GM19468 (cell line): ENCODE data around the gene SAC3D1.
A peak's percentile ranks its signal among the peaks of the same experiment; 100 is the strongest.

Source experiments
- ATAC-seq: cut with Tn5 transposase; IDR thresholded peaks from one replicate; pipeline ENCODE4 v1.9.1; 2021; ENCODE audit warnings: mild to moderate bottlenecking, moderate library complexity, moderate number of reproducible peaks; ENCODE audit not compliant: unreplicated experiment; ENCODE audit errors: extremely low read depth

SAC3D1 gene

GRCh38 chr11:65058419-65059054, 17.5 kb downstream of the SAC3D1 start, which contains the start of gene NAALADL1:
TSS of gene NAALADL1 (minus strand) at chr11:65058553. CDS start at chr11:65058521, 32 bp downstream.
- no peak for ATAC-seq

- ATAC-seq = no peak
These were observed 18.5 kb downstream of the SAC3D1 start for GRCh38 chr11:65059523-65059922.

- ATAC-seq = no peak
These were observed 19.2 kb downstream of the SAC3D1 start for GRCh38 chr11:65059959-65060824.

- no peak for ATAC-seq
These were observed 20.0 kb downstream of the SAC3D1 start for GRCh38 chr11:65060913-65061408.

GRCh38 chr11:65063532-65063931, 22.5 kb downstream of the SAC3D1 start:
- ATAC-seq = no peak

GRCh38 chr11:65064847-65065240, 23.8 kb downstream of the SAC3D1 start:
- ATAC-seq = no peak

- no peak for ATAC-seq
These were observed 24.8 kb downstream of the SAC3D1 start for GRCh38 chr11:65065851-65066250.

DNA sequence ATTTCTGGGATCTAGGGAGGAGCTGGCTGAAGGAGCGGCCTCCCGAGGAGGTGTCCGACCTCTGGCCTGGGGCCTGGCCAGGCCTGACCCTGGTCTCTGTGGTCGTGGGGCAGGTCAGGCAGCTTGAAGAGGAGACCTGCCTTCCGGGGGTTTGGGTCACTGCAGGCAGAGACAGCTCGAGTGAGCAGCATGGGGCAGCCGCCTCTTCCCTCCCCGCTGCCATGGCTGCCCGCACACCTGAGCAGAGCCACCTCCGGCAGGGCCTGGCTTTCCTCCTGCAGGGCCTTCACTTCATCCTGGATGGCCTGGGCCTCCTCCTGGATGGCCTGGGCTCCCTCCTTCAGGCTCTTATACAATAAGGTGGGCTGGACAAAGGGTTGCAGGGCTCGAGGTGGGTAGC, 25.3 kb downstream of the SAC3D1 start:
- ATAC-seq = no peak

- ATAC-seq = no peak
These were observed 25.8 kb downstream of the SAC3D1 start for GRCh38 chr11:65066805-65067291.

GRCh38 chr11:65067446-65067845, 26.4 kb downstream of the SAC3D1 start:
- ATAC-seq = no peak

DNA sequence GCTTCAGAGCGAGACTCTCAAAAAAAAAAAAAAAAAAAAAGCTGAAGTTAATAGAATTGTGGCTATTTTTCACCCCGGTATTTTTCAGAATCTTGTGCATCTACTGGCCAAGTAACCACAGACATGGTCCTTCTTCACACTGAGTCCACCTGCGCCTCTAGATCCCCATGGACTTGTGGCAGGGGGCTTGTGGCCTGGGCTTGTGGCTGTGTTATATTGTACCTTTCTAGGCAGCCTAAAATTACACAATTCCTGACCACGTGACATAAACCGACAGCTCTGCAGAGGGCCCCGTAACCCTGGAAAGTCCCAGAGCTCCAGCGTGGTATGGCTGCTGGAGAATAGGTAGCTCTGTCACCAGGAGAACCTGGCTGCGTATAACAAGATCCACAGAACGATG, 28.2 kb downstream of the SAC3D1 start:
- no peak for ATAC-seq

DNA sequence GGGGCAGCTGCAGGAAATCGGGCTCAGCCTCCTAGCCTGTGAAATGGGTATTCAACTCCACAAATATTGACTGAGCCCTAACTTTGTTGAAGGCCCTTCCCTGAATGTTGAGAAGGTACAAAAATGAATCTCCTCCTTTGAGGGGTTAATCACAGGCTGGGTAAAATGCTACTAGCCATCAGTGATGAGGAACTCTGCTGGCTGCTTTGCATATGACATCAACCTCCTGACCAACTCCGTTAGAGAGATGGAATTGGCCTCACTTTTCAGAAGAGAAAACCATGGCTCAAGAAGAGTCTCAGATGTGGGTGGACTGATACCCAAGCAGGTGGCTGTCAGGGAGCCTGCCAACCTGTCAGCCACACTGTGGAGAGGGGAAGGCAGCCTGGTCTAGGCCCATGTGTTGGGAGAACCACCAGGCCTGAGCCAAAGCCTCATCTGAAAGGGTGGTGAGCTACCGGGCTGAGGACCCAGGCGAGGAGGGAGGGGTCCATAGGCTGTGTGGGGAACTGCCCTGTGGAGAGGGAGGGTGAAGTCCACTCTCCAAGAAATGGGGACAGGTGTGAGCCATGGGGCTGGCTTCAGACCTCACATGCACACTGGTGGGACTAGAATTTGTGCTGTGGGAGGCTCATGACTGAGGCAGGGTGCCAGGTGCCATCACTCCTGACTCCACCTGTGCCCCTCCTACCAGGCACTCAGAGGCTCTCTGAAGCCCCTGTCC, 31.1 kb downstream of the SAC3D1 start:
- no peak for ATAC-seq

DNA sequence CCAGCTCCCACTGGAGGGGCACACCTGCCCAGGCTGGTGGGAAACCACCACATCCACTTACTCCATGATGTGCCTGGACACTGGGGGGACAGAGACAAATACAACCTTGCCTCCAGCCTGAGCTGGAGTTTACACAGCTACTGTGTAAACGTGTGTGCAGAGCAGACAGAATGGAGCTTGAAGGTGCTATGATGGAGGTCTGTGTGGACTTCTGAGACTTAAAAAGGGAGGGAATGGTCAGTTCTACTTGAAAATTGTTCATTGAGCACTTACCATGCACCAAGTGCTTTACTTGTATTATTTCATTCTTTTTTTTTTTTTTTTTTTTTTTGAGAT, 31.6 kb downstream of the SAC3D1 start:
- ATAC-seq = no peak

DNA sequence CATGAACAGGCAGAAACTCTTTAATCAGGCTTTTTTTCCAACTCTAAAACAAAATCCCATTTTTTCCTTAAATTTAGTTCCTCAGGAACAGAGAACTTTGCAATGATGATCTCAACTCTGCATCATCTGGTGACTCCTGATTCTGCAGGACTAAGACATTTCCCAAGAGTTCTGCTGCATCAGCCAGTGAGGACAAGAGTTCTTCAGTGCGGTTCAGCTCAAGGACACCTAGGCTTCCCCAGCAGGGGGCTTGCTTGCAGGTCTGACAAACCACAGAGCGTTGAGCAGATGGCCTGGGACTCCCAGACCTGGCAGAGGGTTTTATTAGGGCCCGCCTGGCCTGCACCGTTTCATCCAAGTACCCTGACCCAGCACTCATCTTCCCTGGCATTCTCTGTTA, 36.4 kb downstream of the SAC3D1 start:
- no peak for ATAC-seq

DNA sequence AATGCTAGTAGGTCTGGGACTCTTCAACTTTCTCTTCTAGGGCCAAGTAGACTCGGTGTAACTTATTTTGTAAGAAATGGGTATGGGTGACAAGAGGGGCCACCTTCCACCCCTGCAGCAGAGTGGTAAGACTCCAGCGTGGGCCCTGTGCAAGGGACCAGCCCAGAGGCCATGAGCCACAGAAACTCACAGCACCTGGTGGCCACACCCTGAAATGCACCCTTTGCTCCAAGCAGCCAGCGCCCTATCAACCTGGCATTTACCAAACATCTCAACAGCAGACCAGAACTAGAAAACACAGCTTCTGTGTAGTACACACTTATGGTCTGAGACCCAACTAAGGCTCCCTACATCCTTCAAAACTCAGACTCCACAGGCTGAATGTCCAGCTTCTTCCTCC, 37.1 kb downstream of the SAC3D1 start:
- ATAC-seq = no peak

DNA sequence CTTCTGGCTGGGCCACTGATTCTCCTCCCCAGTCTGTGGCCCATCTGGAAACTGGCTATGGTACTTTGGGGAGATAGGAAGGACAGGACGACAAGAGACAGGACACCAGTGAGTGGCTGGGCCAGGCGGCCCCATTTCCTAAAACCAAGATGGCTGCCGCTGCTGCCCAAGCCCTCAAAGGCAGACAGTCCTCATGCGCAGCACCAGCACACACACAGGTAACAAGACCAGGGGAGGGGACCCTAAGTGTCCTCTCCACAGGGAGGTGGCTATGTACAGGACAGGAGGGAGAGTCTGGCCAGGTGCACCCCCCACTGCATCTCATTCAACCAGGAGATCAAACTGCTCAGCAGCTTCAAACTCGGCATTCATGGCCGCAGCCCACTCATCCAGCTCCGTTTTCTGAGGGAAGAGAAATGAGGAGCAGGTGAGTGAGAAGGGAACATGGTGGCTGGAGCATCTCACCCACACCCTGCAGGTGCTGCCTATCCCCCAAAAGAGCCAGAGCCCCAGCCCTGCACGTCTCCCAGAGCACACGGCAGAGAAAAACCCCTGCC, 37.9 kb downstream of the SAC3D1 start:
- ATAC-seq = no peak

GRCh38 chr11:65083134-65083833, 42.3 kb downstream of the SAC3D1 start:
- ATAC-seq = no peak

GRCh38 chr11:65083834-65084597, 43.0 kb downstream of the SAC3D1 start, which contains the start of the genes CDCA5 and ZFPL1:
TSS of gene CDCA5 (minus strand) at chr11:65084040. CDS start at chr11:65083978, 62 bp downstream.
TSS of gene ZFPL1 (plus strand) at chr11:65084222. CDS start at chr11:65084699, 477 bp downstream.
- peak; percentile 71 for ATAC-seq
